Hepatic stellate cell (primary cell): ENCODE results near the gene PLS1.
"Not testable (repeated sequence)": the region's sequence is repeated elsewhere in the genome, so short reads cannot be mapped to it uniquely, and the experiment has no call there.

Source experiments
- DNase-seq: peaks from one replicate; pipeline ENCODE4 v3.0.0; 2011; ENCODE audit warnings: low spot score

The PLS1 gene

DNA sequence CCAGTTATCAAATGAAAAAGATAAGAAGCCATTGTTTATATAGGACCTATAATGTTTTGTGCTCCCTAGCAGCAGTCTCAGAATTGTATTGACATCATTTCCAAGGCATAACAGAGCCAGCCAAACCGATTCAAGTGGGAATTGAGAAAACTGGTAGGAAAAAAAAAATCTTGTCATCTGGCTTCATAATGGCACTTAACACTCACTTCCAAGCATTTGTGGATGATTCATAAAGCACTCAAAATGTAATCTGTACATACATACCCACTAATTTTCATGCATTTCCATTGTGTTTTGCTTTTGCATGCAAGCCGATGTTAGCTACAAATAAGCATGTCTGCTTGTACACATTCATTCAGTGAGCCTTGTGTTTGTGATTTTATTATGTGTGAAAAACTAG lies 109.0 kb downstream of the PLS1 start:
- no peak for DNase-seq

DNA sequence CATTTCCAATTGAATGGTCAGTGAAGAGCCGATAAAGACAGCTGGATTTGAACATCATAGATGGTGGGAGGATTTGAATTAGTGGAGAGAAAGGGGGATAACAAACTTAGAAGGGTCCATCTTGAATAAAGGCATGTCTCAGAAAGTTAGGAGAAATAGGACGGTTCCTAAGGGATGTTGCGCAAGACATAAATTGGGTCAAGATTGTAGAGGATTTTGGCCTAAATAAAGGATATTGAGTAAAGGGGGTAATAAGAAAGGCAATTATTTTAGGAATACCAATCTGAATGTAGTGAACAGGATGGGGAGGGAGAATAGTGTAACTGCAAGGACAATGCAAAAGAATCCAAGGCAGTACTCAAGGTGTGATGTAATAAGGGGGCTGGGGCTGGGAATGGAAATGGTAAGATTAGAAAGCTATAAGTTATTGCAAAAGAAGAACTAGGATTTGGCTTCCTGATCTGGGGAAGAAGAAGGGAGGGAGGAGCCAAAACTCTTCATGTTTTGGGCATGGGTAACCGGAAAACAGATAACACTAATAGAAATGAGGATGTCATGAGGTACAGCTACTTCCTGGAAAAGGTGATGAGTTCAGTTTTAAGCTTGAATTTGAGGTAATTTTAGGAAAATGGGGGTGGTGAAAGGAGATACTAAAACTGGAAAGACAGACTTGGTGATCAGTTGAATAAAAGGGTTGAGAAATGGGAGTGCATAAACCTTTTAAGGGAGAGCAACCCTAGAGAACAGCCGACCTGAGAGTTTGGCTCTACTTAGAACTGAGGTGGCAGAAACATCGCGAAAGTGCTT lies 110.3 kb downstream of the PLS1 start:
- DNase-seq: no peak

DNA sequence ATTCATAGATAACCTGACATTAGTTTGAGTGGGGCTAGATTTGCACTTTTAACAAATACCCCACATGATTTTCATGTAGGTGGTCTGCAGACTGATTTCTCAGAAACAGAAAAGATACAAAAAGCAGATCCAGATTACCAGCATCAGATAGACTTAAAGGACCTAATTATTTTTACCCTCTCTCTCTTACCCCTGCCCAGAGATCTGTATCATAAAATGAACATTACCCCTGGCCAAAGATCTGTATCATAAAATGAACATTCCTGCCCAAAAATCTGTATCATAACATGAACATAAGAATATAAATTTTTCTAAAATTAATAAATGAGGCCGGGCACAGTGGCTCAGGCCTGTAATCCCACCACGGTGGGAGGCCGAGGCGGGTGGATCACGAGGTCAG lies 113.0 kb downstream of the PLS1 start:
- no peak for DNase-seq

GRCh38 chr3:142714882-142715281 lies 118.7 kb downstream of the PLS1 start:
- DNase-seq: not testable (repeated sequence)

DNA sequence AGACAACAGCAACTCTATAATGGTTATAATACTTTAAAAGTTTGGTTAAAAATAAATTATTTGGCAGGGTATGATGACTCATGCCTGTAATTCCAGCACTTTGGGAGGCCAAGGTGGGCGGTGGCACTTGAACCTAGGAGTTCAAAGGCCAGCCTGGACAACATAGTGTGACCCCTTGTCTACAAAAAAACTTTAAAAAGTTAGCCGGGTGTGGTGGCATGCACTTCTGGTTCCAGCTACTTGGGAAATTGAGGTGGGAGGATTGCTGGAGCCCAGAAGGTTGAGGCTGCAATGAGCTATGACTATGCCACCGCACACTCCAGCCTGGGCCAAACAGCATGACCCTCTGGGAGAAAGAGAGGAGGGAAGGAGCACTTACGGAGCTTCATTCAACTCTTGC lies 119.9 kb downstream of the PLS1 start:
- DNase-seq: no peak

- no peak for DNase-seq
Measured at GRCh38 chr3:142723665-142723967, 127.4 kb downstream of the PLS1 start.

DNA sequence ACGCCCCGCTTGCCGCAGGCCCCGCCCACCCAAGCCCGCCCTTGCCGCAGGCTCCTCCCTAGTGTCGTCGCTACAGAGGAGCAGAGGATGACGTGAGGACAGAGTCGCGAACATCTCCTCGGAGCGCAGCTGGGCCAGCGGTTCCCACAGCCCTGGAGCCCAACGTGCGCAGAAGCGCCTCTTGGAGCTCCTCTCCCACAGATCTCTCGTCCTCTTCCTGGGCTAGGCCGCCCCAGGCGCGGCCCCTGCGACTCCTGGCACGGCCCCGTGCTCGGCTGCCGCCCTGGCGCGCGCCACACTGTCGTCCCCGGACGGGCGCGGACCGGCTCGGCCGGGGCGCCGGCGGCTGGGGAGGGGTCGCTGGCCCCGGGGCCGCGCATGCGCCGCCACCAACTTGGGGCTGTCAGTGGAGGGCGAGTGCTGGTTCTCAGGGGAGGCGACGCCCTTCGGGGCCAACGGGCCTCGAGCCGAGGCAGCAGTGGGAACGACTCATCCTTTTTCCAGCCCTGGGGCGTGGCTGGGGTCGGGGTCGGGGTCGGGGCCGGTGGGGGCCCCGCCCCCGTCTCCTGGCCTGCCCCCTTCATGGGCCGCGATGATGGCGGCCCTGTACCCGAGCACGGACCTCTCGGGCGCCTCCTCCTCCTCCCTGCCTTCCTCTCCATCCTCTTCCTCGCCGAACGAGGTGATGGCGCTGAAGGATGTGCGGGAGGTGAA lies 127.9 kb downstream of the PLS1 start, which contains the start of gene TRPC1:
TSS of gene TRPC1 (plus strand) at position 67 of the 714 bp plus-strand sequence. CDS start at position 593, 526 bp downstream.
- DNase-seq: peak; percentile 93

DNA sequence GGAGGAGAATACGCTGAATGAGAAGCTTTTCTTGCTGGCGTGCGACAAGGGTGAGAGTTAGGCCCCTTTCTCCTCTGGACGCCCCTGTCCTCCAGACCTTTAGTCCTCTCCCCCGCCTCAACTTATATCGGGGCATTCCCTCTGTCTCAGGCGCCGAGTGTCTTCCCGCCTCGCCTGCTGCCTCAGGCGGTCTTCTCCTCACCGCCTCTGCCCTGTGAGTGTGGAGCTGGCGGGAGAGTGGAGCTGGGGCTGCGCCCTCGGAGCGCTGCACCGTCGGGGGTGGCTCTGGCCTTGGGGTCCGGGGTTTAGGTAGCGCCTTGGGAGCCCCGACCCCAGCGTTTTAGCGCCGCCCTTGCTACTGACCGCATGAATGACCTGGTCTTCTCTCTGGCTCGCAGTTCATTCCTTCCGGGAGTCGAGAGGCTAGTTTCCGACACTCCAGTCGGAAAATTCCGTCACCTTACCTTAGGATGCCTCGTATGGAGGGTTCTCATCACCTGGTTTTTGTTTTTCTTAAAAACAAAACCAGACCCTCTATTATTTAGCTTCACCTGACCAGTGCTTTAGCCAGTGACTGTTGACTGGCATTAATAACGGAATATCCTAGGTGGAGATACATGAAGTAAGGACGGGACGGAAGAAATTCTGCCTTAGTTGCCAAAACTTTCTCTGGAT lies 128.6 kb downstream of the PLS1 start:
- DNase-seq: peak; percentile 37

GRCh38 chr3:142725357-142725739 lies 129.2 kb downstream of the PLS1 start:
- no peak for DNase-seq

- DNase-seq: no peak
Measured at GRCh38 chr3:142726017-142726416, 129.8 kb downstream of the PLS1 start.

DNA sequence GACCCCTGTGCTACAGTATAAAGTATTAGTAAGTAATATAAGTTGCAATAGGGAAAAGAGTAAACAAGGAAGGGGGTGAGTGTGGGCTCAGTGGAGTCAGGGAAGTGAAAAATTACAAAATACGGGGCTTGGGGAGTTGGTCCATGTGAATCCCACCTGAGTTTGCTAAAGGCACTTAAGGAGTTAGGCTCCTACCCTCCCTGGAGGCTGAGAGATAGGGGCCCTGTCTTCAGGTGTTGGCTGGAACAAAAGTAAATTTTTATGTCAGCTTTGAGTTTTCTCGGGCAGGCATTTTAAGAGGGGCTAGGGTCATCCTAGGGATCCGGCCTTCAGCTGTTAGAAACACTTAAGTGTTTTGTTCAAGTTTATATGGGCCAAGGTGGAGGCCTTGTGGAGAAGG lies 135.9 kb downstream of the PLS1 start:
- DNase-seq: no peak

- no peak for DNase-seq
Measured at GRCh38 chr3:142734834-142735233, 138.6 kb downstream of the PLS1 start.

DNA sequence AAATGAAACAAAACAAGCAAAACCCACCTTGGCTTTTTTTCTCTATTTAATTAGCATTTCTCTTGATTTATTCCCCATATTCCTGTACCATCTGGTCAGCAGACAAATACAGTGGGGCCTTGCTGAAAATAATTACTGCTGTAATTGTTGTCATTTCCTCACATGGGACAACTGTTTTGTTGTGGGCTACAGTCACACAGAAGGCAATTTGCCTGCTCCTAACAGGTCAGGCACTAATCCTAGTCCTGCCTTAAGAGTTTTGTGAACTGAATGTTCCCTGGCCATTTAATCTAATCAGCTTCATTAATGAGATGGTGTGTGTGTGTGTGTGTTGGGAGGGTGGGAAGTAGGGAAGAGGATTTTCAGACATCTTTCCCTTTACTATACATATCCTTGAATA lies 139.3 kb downstream of the PLS1 start:
- no peak for DNase-seq

DNA sequence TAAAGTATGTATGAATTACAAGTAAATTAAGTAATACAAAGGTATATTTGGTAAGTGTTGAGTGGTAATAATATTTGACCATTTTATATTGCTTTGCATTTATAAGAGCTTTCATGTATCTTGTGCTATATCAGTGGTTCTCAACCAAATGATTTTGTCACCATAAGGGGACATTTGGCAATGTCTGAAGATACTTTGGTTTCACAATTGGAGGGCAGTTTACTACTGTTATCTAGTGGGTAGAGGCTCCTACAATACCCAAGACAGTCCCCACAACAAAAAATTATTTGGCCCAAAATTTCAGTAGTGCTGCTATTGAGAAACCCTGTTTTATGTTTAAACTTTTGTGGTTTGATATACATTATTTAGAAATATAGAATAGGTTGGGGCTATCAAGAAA lies 142.2 kb downstream of the PLS1 start:
- DNase-seq: no peak

DNA sequence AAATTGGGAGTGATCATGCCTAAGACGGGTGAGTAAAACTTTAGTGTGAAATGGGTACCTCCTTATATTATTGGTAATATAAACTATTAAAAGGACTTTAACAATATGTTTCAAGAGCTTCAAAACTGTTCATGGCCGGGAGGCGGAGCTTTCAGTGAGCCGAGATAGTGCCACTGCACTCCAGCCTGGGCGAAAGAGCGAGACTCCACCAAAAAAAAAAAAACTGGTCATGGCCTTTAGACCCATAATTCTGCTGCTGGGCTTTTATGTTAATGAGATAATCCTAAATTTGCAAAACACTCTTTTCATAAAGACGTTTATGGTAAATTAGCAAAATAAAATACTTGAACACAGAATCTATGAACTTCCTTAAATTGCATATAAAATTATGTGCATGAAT lies 150.5 kb downstream of the PLS1 start:
- DNase-seq: no peak

- DNase-seq: not testable (repeated sequence)
Measured at GRCh38 chr3:142750531-142750930, 154.3 kb downstream of the PLS1 start.

- not testable (repeated sequence) for DNase-seq
Measured at GRCh38 chr3:142752605-142753004, 156.4 kb downstream of the PLS1 start.

DNA sequence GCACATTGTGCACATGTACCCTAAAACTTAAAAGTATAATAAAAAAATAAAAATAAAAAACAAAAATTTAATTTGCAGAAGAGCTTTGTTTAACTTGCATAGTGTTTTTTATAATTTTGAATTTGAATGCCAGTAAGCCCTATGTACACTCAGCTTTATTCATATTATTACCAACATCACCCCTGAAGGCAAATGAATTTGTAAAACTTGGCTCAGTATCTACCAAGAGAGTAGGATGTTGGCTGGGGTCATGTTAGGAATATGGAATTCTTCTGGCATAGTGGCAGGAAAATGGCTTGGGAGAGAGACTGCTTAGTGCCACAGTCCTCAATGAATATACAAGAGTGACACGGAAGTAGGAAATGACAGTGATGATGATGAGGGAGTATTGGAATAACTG lies 158.3 kb downstream of the PLS1 start:
- DNase-seq: no peak
